OCI-LY7 (cell line): ENCODE data around the gene TRIP6.

Source experiments
- EZH2phosphoT487 ChIP-seq: fragments of 200-600 bp; sonication (generic); IDR thresholded peaks from 2 replicates; pipeline ENCODE4 v1.6.1; 2018; ENCODE audit warnings: low read depth, borderline replicate concordance, mild to moderate bottlenecking, mixed run types, antibody characterized with exemption, low read length, moderate library complexity, mixed read lengths
- TF ChIP-seq, protein P1 (sequence below): fragments of 200-600 bp; sonication (generic); conservative IDR thresholded peaks from 2 replicates; pipeline ENCODE4 v1.5.1; 2014; ENCODE audit warnings: mild to moderate bottlenecking, antibody characterized with exemption, low read length, moderate library complexity, mixed read lengths

GRCh38 chr7:100864263-100864845 is 2.8 kb upstream of the TRIP6 start:
- TF ChIP-seq, protein P1, sequence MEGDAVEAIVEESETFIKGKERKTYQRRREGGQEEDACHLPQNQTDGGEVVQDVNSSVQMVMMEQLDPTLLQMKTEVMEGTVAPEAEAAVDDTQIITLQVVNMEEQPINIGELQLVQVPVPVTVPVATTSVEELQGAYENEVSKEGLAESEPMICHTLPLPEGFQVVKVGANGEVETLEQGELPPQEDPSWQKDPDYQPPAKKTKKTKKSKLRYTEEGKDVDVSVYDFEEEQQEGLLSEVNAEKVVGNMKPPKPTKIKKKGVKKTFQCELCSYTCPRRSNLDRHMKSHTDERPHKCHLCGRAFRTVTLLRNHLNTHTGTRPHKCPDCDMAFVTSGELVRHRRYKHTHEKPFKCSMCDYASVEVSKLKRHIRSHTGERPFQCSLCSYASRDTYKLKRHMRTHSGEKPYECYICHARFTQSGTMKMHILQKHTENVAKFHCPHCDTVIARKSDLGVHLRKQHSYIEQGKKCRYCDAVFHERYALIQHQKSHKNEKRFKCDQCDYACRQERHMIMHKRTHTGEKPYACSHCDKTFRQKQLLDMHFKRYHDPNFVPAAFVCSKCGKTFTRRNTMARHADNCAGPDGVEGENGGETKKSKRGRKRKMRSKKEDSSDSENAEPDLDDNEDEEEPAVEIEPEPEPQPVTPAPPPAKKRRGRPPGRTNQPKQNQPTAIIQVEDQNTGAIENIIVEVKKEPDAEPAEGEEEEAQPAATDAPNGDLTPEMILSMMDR, result no peak
- TF ChIP-seq EZH2phosphoT487, result no peak
